Left renal pelvis (tissue), 4 donors: ENCODE data around the gene PTPRT. TPM values are rescaled to one million over a fixed set of nuclear protein-coding genes. Genes with fewer than 3 reads are reported as not detected.

ENCODE experiments used
- DNase-seq, 4 donors: peaks; one replicate each; pipeline ENCODE4 v3.0.0-alpha.2; 2013; ENCODE audit warnings: low read depth in 4 of 4, low spot score in 3 of 4
- polyA plus RNA-seq, 4 donors: library from polyadenylated mRNA; unstranded; fragments of 120-200 nt; gene quantifications; one replicate each; pipeline ENCODE4 v1.2.1, GENCODE V29; 2013; ENCODE audit not compliant: insufficient read length in 4 of 4

Gene PTPRT
- polyA plus RNA-seq, 4 donors = 0.43 to 22.1 (median 0.89) TPM

DNA sequence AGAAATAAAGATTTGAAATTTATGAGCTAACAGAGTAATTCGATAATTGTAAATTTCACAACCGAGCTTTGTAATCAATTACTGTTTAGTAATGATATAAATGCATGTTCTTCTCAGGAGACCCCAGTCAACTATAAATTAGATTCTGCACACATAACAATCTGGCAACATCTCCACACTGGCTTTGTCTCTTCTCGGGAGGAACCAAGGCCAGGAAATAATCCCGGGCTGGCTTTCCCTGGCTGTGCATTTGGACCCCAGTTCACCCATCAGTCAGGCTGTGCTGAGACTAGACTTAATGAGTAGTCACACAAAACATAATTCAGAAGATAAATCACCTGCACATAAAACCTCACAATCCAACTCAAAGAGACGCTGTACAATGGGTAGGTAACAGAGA lies 65.5 kb downstream of the PTPRT start:
- DNase-seq = no peak

GRCh38 chr20:43123180-43123579 lies 66.5 kb downstream of the PTPRT start:
- no peak for DNase-seq

DNA sequence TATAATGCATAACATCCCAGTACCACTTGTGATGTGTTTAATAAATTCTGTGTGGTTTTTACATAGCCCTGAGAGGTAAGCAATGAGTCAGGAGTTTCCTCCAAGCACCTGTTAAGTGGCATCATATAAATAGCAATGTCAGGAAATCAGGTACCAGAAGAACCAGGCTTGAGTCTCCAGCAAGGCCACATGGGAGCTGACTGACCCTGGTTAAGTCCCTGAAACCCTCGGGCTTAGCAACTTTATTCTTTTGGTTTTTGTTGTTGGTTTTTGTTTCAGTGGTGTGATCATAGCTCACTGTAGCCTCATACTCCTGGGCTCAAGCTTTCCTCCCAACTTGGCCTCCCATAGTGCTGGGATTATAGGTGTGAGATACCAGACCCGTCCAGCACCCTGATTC lies 70.0 kb downstream of the PTPRT start:
- DNase-seq = no peak

DNA sequence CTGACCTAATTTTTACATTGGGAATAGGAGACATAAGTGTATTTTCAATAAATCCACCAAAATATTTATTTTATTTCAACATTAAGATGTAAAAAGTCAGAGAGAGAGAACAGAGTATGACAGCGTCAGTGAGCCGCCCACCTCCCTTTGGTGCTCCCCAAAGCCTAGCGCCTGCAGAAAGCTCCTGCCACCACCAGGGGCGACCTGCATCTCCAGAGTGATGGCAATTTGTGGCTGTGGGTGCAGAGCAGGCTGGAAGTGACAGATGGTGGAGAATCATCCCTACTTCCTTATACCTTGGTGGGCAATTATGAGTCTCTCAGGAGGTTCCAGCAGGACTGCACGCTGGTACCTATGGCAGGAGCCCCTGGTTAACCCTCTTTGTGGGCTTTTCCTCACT lies 87.3 kb downstream of the PTPRT start:
- DNase-seq = no peak

DNA sequence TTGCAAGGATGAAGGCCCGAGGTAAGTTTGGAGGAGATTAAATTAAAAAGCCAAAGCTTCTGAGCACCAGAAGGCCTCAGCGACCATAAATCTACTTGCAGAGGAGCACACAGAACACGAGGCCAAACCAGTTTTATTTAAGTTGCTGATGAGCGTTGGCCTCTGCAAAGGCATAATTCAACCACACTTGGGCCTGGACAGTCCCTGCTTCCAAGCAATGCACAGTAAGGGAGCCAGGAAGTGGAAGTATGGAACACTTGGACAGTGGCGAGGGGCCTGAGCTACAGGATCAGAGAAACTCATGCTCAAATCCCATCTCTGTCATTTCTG lies 92.8 kb downstream of the PTPRT start:
- peak in 3 of 4 donors; percentile 10 to 18 (median 15) for DNase-seq

DNA sequence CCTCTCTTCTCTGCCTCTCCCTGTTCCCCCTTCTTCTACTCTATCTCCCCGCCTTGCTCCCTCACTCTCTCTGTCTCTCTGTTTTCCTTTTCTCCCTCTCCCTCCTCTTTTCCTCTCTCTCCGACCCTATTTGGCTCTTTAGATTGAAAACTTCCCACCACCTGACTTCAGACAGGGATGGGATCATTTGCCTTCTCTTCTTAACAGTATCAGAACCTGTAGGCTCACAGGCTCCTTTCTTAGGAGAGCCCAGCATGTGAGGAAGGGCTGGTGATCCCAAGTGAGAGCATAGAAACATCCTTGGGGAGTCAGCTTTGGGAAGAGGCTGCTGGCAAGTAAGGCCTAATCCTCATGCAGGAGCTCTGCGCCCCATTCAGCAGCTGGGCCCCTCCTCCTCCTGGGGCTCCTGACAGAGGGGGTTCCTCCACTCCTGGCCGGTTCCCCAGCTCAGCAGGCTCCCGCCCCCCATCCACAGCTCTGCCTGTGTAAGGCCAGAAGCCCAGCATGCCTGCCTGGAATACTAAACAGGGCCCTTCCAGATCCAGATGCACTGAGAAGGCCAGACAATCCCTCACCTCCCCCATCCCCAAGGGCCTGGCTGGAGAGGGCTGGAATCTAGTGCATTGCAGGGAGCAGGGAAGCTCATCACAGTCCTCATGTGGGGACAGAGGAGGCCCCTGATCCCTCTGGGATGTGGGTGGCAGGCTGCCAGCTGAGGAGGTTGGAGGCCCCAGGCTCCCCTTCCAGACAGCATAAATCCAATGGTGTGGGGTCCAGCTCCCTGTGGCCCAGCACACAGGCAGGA lies 93.4 kb downstream of the PTPRT start:
- peak; percentile 29 to 51 (median 30) for DNase-seq

- DNase-seq = no peak
These were observed 94.7 kb downstream of the PTPRT start for GRCh38 chr20:43095034-43095433.

- DNase-seq = no peak
These were observed 97.2 kb downstream of the PTPRT start for GRCh38 chr20:43092386-43093088.

DNA sequence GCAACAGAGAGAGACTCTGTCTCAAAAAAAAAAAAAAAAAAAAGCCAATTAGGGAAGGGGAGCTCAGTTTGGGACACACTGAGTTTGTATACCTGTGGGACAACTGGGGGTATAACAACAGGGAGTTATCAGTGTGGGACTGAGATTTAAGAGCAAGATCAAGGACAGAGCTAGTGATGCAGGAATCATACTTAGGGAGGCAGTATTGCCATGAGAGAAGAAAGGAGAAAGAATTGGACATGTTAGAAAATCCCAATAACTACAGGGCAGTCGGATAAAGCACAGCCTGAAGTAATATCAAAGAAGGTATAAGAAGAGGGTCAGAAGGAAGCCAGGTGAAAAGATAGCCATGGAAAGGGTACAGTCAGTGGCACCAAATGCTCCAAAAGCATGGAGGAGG lies 121.2 kb downstream of the PTPRT start:
- DNase-seq = no peak

DNA sequence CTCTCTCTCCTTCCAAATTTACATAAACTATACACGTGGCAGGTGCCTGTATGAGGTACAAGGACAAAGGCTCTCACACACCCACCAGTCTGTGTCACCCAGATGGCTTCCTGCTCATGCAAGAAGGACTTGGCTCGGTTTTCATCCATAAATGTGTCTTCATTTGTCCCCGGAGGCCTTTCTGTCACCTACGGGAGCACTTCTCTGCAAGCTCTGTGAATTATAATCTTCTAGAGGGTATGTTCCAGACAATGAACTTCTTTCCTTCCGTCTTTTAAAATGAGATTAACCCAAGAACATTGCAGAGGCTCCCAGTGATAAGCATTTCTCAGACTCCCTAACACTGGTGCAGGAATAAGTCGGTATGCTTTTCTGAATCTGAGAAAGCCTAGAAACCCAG lies 123.6 kb downstream of the PTPRT start:
- no peak for DNase-seq

GRCh38 chr20:43065299-43065698 lies 124.4 kb downstream of the PTPRT start:
- DNase-seq = no peak

DNA sequence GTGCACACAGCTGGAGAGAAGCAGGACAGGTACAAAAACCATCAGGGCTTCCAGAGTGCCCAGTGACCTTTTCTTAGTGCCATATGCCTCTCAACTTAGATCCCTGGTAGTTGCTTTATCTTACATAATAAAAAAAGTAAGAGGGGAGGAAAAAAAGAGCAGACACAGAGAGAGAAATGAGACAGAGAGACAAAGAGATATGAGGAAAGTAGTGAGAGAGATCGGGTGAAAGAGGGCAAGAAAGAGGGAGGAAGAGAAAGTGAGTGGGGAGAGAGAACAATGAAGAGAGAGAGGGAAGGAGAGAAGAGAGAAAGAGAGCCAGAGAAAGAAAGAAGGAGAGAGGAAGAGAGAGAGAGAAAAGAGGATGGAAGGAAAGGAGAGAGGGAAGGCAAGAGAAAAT lies 131.6 kb downstream of the PTPRT start:
- no peak for DNase-seq

GRCh38 chr20:43057317-43057716 lies 132.4 kb downstream of the PTPRT start:
- no peak for DNase-seq

DNA sequence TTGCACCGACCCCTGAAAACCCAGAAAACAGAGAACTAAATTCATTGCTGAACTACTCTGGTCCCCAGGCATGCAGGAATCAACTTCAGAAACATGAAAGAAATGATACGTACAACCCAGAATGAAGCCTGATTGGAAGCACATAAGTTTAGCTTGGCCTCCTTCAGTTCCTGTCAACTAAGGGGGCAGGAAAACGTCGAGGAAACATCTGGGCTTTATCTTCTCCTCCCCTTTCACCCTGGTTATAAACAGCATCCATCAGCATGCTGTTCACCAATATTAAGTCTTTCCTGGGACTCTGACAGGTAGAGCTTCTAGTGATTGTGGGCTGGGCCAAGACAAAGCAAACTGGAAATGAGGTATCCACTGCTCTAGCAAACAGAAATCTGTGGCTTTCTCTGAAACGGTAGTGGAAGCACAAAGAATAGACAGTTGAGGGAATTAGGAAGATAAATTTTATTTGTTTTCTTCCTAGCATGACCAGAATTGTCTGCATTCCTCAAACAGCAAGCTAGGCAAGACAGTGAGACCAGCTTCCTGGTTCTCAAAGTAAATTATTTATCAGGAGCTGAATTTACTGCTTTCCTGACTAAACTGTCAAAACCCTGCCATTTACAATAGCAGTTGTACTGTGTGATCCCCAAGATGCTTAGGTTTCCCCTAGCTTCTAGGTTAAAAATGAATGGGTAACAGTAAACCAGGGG lies 134.4 kb downstream of the PTPRT start:
- DNase-seq = no peak

DNA sequence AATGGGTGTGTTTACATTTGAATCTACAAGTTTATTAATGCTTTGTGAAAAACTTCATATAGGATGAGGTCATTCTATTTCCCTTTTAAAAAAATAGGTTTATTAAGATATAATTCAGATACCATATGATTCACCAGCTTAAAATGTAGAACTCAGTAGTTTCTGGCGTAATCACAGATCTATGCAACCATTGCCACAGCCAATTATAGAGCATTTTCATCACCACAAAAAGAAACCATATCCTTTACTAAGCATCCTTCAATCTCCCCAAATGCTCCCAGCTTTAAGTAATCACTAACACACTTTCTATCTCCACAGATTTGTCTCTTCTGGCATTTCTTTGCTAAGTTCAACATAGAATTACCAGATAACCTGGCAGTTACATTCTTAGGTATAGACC lies 137.2 kb downstream of the PTPRT start:
- no peak for DNase-seq

DNA sequence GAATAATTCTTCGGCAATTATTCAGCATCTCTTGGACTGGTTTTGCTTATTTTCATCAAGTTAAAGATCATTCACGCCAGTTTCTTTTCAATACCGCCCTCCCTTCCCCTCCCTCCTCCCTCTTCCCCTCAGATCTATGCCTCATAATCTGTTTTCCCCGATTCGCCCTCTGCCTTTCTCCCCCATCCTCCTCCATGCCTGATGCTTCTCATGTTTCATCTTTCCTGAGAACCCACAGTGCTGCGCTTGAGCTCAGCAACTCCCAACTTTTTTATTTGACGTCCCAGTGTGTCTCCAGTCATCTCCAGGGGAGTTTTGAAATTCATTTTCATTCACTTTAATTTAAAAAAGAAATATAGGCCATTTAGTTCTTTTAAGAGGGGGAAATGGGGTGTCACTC lies 142.7 kb downstream of the PTPRT start:
- no peak for DNase-seq

GRCh38 chr20:43043887-43044286 lies 145.8 kb downstream of the PTPRT start:
- DNase-seq = no peak

DNA sequence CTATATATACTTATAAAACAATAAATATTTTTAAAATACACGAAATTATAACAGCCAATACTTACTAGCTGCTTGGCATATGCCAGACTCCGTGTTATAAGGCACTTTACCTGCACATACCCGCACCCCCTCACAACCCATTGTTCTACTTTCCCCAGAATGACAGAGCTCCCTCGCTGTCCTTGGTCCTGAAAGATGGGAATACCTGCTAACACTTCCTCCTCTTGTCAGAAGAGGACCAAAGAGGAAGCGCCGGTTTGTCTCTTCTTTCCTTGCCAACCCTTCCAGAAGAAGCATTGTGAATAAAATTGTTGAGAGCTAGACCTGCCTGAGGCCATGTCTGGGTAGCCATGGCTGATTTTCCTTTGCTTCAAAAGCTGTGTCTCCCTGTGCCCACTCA lies 149.3 kb downstream of the PTPRT start:
- peak in 3 of 4 donors; percentile 31 to 50 (median 36) for DNase-seq

- no peak for DNase-seq
These were observed 151.9 kb downstream of the PTPRT start for GRCh38 chr20:43037605-43038309.

DNA sequence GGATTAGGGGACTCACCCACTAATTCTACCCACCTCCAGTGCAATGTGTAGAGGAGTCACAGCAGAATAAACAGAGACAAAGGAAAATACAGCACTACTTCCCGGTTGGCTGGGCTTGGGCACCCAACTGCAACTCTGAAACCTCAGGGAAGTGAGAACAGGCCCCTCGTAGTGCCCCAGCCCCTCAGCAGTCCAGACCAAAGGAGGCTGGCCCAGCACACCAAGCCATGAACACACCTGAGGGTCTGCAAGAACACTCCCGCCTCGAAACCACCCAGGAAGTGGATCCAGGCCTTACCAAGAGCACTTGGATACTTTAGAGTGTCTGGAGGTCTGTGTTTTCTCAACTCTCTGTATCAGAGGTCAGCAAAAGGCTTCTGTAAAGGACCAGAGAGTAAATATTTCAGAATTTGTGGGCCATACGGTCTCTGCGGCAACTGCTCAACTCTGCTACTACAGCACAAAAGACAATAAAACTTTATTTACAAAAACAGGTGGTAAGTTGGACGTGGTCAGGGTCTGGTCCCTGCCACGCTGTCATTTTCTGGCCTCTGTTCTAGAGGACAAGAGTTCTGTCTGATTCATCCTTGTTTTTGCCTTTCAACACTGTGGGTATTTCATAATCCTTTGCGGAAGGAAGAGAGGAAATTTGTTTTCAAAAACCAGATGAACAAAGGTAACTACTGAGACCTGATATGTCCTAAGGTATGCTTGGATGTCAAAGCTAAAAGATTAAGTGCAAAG lies 154.6 kb downstream of the PTPRT start:
- DNase-seq = no peak
